ENCODE results near the gene MARCO. TPM values are rescaled to one million over a fixed set of nuclear protein-coding genes. Genes with fewer than 3 reads are reported as not detected.
"Not testable (repeated sequence)": the region's sequence is repeated elsewhere in the genome, so short reads cannot be mapped to it uniquely, and the experiment has no call there.

Gene MARCO
- total RNA-seq, 1 experiment from 2014 or later: not detected

GRCh38 chr2:119029297-119029696 lies 87.3 kb downstream of the MARCO start:
- H3K56ac ChIP-seq (ENCODE audit: insufficient read length, low read depth, low read length): no peak overlapping the region
- H3K4me3 Mint-ChIP-seq: no peak overlapping the region

GRCh38 chr2:119037922-119038321 lies 95.9 kb downstream of the MARCO start:
- not testable (repeated sequence) for H2AFZ ChIP-seq (ENCODE audit: low read length); H3K4me1 Mint-ChIP-seq; H3K23me2 ChIP-seq (ENCODE audit: insufficient read length, low read depth, low read length, poor library complexity, severe bottlenecking); H2BK20ac ChIP-seq (ENCODE audit: low read depth, low read length, poor library complexity, severe bottlenecking); H2BK5ac ChIP-seq (ENCODE audit: insufficient read length, low read length); H3K9ac ChIP-seq (ENCODE audit: extremely low read depth, insufficient read length, low read length); H3K36me3 Mint-ChIP-seq (ENCODE audit: insufficient read depth in 1 of 3, low read depth in 3 of 3); H4K91ac ChIP-seq (ENCODE audit: insufficient read length, low read depth, low read length); H3K27ac Mint-ChIP-seq; H3K79me2 ChIP-seq (ENCODE audit: insufficient read depth, low read length); H4K5ac ChIP-seq (ENCODE audit: insufficient read length, low read depth, low read length); H3K4me2 ChIP-seq (ENCODE audit: insufficient read depth, insufficient read length, low read length); H3K79me1 ChIP-seq (ENCODE audit: insufficient read depth, low read depth, low read length, poor library complexity, severe bottlenecking); H2BK15ac ChIP-seq (ENCODE audit: low read depth, low read length); DNase-seq; H3K23ac ChIP-seq (ENCODE audit: insufficient read length, low read depth, low read length); H3K27me3 ChIP-seq (ENCODE audit: insufficient read depth, low read length); H2BK12ac ChIP-seq (ENCODE audit: insufficient read length, low read depth, low read length); H3K56ac ChIP-seq (ENCODE audit: insufficient read length, low read depth, low read length); H3K4me3 Mint-ChIP-seq; H3K18ac ChIP-seq (ENCODE audit: insufficient read length, low read depth, low read length); H3K27ac ChIP-seq (ENCODE audit: insufficient read length, low read depth, low read length); H4K8ac ChIP-seq (replicated peaks; ENCODE audit: insufficient read length, low read depth, low read length); H3K4me1 ChIP-seq (ENCODE audit: insufficient read depth, low read length); H4K20me1 ChIP-seq (ENCODE audit: control insufficient read depth, insufficient read depth, insufficient read length); H2BK120ac ChIP-seq (ENCODE audit: low read depth, low read length, poor library complexity, severe bottlenecking); H3T11ph ChIP-seq (ENCODE audit: low read length); H3K14ac ChIP-seq (ENCODE audit: insufficient read depth, low read length); H3K4ac ChIP-seq (ENCODE audit: low read depth, low read length); H3K9me3 ChIP-seq (ENCODE audit: control insufficient read depth, low read depth, low read length); H2AK5ac ChIP-seq (ENCODE audit: insufficient read length, low read length)
- no CpG with 5 or more reads among the region's 5 CpGs for WGBS (ENCODE audit: extremely low coverage, insufficient read length, low lambda C conversion rate)
- Mint-ChIP-seq H3K9me3 (peaks cover 8 to 12% of the 10 kb centered on the region in 2 experiments), H3K27me3 (ENCODE audit: low read depth) (peaks cover 27% of the 10 kb centered on the region)

More at GRCh38 chr2:119029297-119029696, 87.3 kb downstream of the MARCO start:
- no peak overlapping the region for H3K14ac ChIP-seq (ENCODE audit: insufficient read depth, low read length)
- no CpG with 5 or more reads among the region's 5 CpGs for WGBS (ENCODE audit: extremely low coverage, insufficient read length, low lambda C conversion rate)
- Mint-ChIP-seq H3K27ac (no peak overlapping the region), H3K9me3 (peaks cover 12% of the 10 kb centered on the region in 2 experiments), H3K36me3 (ENCODE audit: insufficient read depth in 1 of 3, low read depth in 3 of 3) (peaks cover 5 to 12% (median 8%) of the 10 kb centered on the region in 3 experiments), H3K4me1 (peaks cover 14 to 17% of the 10 kb centered on the region in 2 experiments), H3K27me3 (ENCODE audit: low read depth) (peaks cover 14% of the 10 kb centered on the region)
- no peak overlapping the region for H3K9ac ChIP-seq (ENCODE audit: extremely low read depth, insufficient read length, low read length)
- no peak overlapping the region for H2BK120ac ChIP-seq (ENCODE audit: low read depth, low read length, poor library complexity, severe bottlenecking)
- H3K4me1 ChIP-seq (ENCODE audit: insufficient read depth, low read length): no peaks in the 10 kb centered on the region; the same call in 1 of the 2 replicates
- H2BK15ac ChIP-seq (ENCODE audit: low read depth, low read length): no peak overlapping the region
- no peak overlapping the region for H3K4ac ChIP-seq (ENCODE audit: low read depth, low read length)
- H4K5ac ChIP-seq (ENCODE audit: insufficient read length, low read depth, low read length): no peak overlapping the region
- H3K23me2 ChIP-seq (ENCODE audit: insufficient read length, low read depth, low read length, poor library complexity, severe bottlenecking): no peaks in the 10 kb centered on the region
- no peak overlapping the region for H2BK5ac ChIP-seq (ENCODE audit: insufficient read length, low read length)
- H2AFZ ChIP-seq (ENCODE audit: low read length): no peak overlapping the region
- no peak overlapping the region for H4K8ac ChIP-seq (replicated peaks; ENCODE audit: insufficient read length, low read depth, low read length)
- H3K27me3 ChIP-seq (ENCODE audit: insufficient read depth, low read length): no peaks in the 10 kb centered on the region
- H2BK12ac ChIP-seq (ENCODE audit: insufficient read length, low read depth, low read length): no peak overlapping the region
- H4K91ac ChIP-seq (ENCODE audit: insufficient read length, low read depth, low read length): no peak overlapping the region
- H3T11ph ChIP-seq (ENCODE audit: low read length): no peak overlapping the region
- TF ChIP-seq CTCF (conservative IDR thresholded peaks at IDR 0.05): no peak
- no peak overlapping the region for H3K27ac ChIP-seq (ENCODE audit: insufficient read length, low read depth, low read length)
- peak; percentile 20 for DNase-seq
- H3K79me2 ChIP-seq (ENCODE audit: insufficient read depth, low read length): no peaks in the 10 kb centered on the region
- no peak overlapping the region for H2BK20ac ChIP-seq (ENCODE audit: low read depth, low read length, poor library complexity, severe bottlenecking)
- no peak overlapping the region for H3K23ac ChIP-seq (ENCODE audit: insufficient read length, low read depth, low read length)
- H3K18ac ChIP-seq (ENCODE audit: insufficient read length, low read depth, low read length): no peak overlapping the region
- H4K20me1 ChIP-seq (ENCODE audit: control insufficient read depth, insufficient read depth, insufficient read length): no peaks in the 10 kb centered on the region
- H3K79me1 ChIP-seq (ENCODE audit: insufficient read depth, low read depth, low read length, poor library complexity, severe bottlenecking): no peaks in the 10 kb centered on the region
- no peak overlapping the region for H2AK5ac ChIP-seq (ENCODE audit: insufficient read length, low read length)
- H3K4me2 ChIP-seq (ENCODE audit: insufficient read depth, insufficient read length, low read length): no peak overlapping the region
- no peaks in the 10 kb centered on the region for H3K9me3 ChIP-seq (ENCODE audit: control insufficient read depth, low read depth, low read length)
